ENCODE measurements around the gene KISS1.

Gene KISS1

DNA sequence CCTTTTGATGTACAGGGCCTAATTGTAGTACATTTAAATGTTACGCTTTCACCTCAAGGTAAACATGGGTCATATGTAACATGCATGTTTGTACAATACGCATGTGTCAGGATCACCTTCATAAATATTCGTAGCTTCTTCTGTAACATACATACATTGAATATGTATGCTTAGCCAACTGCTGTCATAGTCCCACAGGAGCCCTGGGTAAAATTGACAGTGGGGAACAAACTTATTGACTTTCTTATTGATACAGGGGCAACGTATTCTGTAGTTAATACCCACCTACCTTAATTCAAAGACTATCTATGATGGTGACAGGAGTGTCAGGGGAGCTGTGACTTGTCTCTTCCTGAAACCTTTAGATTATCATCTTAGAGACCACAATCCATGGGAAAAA, 26.4 kb downstream of the KISS1 start:
- no peak overlapping the region for H3K4me3 ChIP-seq (ENCODE audit: low read length)
- no peak for TF ChIP-seq ZNF274 (IDR thresholded peaks at IDR 0.05; ENCODE audit: low read depth, low read length)

DNA sequence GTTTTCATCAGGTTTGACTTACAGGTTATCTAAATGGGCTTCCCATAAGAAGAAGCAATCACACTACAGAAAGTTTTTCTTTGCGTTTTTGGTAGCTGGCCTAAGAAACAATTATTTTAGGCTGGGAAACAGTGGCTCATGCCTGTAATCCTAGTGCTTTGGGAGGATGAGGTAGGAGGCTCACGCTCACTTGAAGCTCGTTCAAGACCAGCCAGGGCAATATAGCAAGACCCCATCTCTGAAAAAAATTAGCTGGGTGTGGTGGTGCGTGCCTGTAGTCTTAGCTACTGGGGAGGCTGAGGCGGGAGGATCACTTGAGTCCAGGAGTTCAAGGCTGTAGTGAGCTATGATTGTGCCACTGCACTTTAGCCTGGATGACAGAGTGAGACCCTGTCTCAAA, 28.6 kb downstream of the KISS1 start:
- TF ChIP-seq ZNF274 (IDR thresholded peaks at IDR 0.05; ENCODE audit: low read depth, low read length) = no peak
- H3K4me3 ChIP-seq (ENCODE audit: low read length) = no peak overlapping the region

DNA sequence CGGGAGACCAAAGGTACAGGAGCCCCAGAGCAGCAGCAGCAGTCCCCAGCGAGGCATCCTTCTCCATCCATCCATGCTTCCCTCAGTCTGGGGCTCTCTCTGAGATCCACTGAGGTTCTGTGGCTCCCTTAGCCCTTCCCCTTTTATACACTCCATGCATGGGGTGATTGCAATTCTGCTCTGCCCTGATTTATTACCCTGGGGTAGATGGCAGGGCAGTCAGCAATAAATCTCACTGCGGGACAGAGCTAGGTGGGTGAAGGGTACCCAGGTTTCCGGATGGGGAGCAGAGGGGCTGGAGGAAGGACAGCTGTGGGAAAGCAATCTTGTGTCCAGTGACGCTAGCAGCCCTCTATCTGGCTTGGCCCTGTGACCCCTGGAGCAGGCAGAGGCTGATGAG, 30.1 kb downstream of the KISS1 start, which contains the start of gene REN:
TSS of gene REN (minus strand) at position 119 of the 400 bp plus-strand sequence. CDS start at position 75, 44 bp downstream.
- H3K4me3 ChIP-seq (ENCODE audit: low read length) = no peak within 1 kb of the TSS
- no peak for TF ChIP-seq ZNF274 (IDR thresholded peaks at IDR 0.05; ENCODE audit: low read depth, low read length)

DNA sequence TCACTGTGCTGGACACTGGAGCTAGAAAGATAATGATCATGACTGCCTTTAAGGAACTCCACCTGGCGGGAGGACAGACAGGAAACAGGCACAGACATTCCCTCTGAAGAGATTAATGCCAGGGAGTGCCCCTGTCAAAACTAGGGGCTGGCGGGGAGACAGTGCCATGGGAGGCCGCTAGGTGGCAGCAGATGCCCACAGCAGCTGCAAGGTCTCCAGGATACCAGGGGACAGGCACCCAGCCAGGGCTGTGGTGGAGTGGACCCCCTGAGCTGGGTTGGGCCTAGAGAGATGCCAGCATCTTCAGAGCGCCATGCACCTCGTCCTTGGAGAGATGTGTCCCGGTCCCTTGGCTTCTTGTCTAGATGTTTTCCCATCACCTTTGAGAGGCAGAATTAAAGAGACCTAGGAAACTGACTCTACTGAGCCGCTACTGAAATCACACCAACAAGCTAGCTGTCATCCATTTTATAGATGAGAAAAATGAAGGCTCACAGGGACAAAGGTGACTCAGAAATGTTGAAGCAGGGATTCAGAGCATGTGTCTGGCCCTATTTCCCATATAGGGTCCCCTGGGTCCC, 33.7 kb downstream of the KISS1 start:
- no peak for TF ChIP-seq ZNF274 (IDR thresholded peaks at IDR 0.05; ENCODE audit: low read depth, low read length)
- no peak overlapping the region for H3K4me3 ChIP-seq (ENCODE audit: low read length)

DNA sequence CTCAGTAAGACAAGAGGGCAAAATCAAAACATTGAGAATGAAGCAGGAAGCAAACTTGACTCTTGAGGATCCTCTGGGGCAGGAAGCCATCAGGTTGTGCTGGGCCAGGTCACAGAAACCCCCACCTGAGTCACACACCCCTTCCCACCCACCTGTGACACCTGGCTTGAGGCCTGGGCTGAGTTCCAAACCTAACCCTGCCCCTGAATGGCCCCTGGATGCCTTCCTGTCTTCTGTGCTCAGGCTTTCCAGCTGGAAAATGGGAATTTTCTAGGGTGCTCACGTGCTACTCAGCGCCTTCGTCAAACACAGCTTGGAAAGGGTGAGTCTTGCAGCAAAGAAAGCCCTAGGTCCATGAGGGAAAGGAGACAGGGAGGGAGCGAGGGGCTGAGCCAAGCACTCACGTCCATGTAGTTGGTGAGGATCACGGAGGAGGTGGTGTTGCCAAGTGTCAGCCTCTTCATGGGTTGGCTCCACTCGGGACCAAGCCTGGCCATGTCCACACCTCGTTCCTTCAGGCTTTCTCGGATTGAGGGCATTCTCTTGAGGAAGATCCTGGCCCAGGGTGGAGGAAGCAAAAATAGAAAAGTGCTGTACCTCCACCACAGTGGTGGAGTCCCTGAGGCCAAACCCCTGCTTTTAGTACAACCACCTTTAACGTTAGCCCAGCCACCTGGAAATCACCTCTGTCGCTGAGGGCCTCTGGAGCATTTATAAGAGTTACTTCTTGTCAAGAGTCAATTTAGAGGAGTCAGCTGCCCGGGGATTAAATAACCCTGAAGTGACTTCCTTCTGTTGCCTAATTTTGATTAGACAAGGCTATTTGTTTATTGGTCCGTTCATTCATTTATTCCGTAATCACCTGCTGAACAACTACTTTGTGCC, 34.4 kb downstream of the KISS1 start:
- no peak for TF ChIP-seq ZNF274 (IDR thresholded peaks at IDR 0.05; ENCODE audit: low read depth, low read length)
- no peak overlapping the region for H3K4me3 ChIP-seq (ENCODE audit: low read length)

DNA sequence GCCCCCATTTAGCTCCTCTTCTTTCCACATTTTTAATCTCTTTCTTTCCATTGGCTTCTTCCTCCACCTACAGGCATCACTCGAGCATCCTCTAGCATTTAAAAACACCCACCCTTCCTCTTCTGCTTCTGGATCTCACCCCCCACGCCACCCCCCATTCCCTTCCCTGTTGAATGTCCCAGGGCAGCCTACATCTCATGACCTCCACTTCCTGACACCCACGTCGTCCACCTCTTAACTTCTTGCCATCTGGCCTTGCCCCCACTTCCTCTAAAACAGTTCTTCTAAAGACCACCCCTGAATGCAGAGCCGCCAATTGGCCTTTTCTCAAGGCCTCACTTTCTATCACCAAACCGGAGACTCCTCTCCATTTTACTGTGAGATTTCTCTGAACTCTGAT, 38.3 kb downstream of the KISS1 start:
- TF ChIP-seq ZNF274 (IDR thresholded peaks at IDR 0.05; ENCODE audit: low read depth, low read length) = no peak
- H3K4me3 ChIP-seq (ENCODE audit: low read length) = no peak overlapping the region

DNA sequence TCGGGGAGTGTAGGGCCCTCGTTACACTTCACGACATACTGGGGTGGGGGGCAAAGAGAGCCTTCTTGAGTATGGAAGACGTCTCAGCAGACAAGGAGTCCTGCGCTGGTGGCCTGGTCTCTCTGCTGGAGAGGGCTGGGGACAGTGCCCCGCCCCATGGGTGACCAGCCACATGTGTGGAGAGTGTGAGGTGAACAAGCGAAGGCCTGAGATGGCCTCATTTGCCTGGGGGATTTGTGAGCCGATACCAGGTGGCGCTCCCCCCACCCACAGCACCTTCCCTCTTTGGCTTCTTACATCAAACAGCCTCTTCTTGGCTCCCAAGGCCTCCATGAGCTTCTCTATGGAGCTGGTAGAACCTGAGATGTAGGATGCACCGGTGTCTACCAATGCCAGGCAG, 40.4 kb downstream of the KISS1 start:
- H3K4me3 ChIP-seq (ENCODE audit: low read length) = no peak overlapping the region
- TF ChIP-seq ZNF274 (IDR thresholded peaks at IDR 0.05; ENCODE audit: low read depth, low read length) = no peak

DNA sequence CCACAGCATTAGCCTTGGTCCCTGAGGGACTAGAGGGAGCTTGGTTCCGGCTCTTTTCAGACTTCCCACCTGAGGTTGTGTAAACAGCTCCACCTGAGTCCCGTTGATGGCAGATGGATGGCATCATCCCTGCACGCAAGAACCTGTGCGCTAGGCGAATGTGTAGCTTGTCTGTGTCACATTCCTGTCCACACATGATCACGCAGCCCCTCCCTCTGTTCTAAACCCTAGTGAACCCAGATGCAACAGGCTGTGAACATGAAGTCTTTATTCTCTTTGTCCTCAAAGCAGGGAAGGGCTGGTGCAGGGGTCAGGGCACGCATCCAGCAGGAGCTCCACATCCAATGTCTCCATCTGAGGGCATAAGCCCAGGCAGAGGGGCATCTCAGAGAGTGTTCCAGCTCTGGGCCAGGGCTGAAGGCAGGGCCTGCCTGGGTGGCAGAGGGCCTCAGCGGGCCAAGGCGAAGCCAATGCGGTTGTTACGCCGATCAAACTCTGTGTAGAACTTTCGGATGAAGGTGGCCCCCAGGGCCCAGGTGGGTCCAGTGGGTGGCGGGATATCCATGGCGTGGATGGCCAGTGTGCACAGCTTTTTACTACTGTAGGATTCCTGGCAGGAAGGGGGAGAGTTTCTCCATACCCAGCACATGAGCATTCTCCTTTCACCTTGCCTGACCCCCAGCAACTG, 41.6 kb downstream of the KISS1 start:
- H3K4me3 ChIP-seq (ENCODE audit: low read length) = no peak overlapping the region
- no peak for TF ChIP-seq ZNF274 (IDR thresholded peaks at IDR 0.05; ENCODE audit: low read depth, low read length)

DNA sequence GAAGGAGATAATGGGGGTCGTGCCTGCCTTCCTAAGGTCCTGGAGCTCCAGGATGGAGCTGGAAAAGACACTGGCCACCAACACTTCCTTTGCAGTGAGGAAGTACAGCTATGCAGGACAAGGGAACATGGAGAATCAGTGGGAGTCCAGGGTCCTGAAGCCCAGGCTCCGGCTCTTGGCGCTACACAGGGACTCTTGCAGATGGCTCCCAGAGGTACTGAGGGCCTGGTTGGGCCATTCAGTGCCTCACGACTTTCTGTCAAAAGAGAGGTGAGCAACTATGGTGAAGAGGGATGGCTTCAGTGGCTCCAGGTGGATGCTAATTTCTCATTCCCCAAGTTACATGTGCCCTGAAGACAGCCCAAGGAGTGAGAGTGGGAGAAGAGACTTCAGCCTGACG, 42.6 kb downstream of the KISS1 start:
- no peak overlapping the region for H3K4me3 ChIP-seq (ENCODE audit: low read length)
- TF ChIP-seq ZNF274 (IDR thresholded peaks at IDR 0.05; ENCODE audit: low read depth, low read length) = no peak

DNA sequence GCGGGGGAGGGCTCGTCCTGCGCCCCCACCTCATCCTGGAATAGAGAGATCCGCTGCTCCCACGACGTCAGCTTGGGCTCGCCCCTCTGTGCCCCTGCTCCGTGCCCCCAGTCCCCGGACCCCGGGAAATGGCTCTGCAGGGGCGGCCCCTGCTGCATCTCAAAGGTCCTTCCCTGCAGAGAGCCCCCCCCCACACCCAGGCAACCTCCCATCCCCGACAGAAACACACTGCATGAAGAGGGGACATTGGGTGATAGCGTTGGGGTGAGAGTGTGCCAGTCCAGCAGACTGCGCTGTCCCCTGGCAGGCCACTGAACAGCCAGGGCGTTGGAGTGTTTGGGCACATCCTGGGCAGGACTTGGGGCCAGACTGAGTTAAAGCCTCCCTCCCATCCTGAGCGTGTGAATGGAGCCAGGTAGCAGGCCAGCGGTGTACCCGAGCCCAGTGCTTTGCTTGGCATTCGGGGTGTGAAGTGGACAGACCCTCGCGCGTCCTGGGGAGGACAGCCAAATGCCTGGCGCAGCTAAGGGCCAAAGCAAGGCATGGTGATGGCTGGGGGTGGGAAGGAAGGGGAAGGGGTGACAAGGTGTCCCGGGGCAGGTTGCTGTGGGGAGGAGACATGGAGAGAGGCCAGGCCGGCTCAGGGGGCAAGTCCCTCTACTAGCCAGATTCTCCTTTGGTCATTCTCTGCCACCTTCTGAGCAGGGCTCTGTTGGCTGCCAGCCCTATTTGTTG, 43.8 kb downstream of the KISS1 start:
- H3K4me3 ChIP-seq (ENCODE audit: low read length) = peak overlapping the region; percentile 14; the same call in 1 of the 2 replicates
- no peak for TF ChIP-seq ZNF274 (IDR thresholded peaks at IDR 0.05; ENCODE audit: low read depth, low read length)

DNA sequence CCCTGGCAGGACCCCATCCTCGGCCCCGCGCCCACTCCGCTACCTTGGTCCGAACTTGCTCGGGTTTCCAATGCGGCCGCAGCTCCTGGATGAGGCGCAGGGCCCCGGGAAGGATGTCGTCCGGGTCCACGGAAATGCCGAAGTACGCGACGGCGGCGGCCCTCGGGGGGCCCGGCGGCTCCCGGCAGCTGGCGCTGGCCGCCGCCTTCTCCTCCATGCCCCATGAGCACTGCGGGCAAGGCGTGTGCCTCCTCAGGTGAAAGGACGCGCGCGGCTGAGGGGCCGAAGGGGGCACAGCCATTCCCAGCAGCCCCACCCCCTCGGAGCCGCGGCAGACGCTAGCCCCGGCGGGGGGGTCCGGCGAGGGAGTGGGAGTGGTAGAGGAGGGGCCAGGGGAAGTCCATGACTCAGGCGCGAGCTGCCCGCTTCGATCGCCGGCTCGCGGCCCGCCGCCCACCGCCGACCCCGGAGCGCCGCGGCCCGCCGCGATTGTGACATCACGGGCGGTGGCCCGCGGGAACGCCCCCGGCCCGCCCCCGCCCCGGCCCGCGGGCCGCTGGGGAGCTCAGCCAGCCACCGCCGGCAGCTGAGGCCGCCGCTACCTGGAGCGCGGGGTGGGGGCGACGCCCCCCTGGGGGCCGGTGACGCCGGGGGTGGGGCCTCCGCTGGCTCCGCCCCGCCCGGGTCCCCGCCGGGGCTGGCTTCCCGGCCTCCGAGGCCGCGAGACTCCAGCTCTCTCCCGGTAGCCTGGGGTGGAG, 44.6 kb downstream of the KISS1 start, which contains the start of gene ETNK2:
TSS of gene ETNK2 (minus strand) at position 493 of the 758 bp plus-strand sequence. CDS start at position 301, 192 bp downstream.
- no peak for TF ChIP-seq ZNF274 (IDR thresholded peaks at IDR 0.05; ENCODE audit: low read depth, low read length)
- H3K4me3 ChIP-seq (ENCODE audit: low read length) = peak within 1 kb of the TSS; percentile 14; the same call in 1 of the 2 replicates

DNA sequence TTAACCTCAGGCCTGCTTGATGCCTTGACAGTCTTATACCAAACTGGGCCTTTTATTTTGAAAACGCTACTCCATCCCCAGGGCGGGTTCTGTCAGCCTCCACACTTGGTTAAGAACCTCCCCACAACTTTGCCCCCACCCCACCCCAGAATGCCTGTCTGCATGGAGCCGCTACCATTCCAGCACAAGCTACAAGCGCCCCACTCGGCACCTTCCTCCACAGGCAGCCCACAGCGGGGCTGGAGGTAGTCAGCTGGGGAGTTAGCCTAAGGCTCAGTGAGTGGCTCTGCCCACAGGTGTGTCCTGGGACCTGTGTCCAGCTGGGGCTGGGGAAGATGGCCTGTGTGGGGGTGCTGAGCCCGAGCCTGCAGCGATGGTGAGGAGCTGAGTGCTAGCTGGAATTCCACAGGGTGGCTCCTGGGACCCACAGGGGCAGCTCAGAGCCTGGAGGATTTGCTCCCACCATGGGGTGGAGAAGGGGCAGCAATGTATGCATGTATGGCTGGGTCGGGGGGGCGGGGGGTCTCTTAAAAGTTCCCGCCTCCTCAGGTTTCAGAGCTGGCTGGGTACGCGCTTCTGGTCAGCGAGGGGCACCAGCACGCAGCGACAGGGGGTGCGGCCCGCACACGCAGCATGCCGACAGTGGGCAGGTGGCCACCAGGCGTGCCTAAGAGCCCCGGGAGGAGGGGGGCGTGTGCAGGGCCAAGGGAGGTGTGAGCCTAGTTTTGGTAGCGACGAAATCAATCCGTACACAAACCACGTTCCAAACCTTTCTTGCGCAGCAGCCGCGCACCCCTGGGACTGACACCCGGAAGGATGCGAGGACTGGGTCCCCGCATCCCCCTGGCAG, 45.4 kb downstream of the KISS1 start:
- TF ChIP-seq ZNF274 (IDR thresholded peaks at IDR 0.05; ENCODE audit: low read depth, low read length) = no peak
- H3K4me3 ChIP-seq (ENCODE audit: low read length) = no peak overlapping the region
